NB4 (cell line): Measurements from ENCODE around the gene MASP1.

Experiments
- CTCF ChIP-seq: IDR thresholded peaks from one replicate; pipeline ENCODE4 v1.5.1; 2012; ENCODE audit warnings: low read depth, low read length
- MAX ChIP-seq: IDR thresholded peaks from 2 replicates; pipeline ENCODE4 v1.6.1; 2011; ENCODE audit warnings: low read depth, low read length
- POLR2A ChIP-seq: IDR thresholded peaks from 2 replicates; pipeline ENCODE4 v1.6.1; 2011; ENCODE audit warnings: mild to moderate bottlenecking; ENCODE audit not compliant: insufficient read length; ENCODE audit errors: extremely low read depth

GRCh38 chr3:187265461-187265955, 26.0 kb downstream of the MASP1 start:
- TF ChIP-seq POLR2A: no peak
- TF ChIP-seq CTCF: no peak
- no peak for TF ChIP-seq MAX
